ENCODE data around the gene SRP72. TPM values are rescaled to one million over a fixed set of nuclear protein-coding genes. Genes with fewer than 3 reads are reported as not detected.

SRP72 gene
- total RNA-seq, 1 donor from 2014 or later, result 103 TPM

DNA sequence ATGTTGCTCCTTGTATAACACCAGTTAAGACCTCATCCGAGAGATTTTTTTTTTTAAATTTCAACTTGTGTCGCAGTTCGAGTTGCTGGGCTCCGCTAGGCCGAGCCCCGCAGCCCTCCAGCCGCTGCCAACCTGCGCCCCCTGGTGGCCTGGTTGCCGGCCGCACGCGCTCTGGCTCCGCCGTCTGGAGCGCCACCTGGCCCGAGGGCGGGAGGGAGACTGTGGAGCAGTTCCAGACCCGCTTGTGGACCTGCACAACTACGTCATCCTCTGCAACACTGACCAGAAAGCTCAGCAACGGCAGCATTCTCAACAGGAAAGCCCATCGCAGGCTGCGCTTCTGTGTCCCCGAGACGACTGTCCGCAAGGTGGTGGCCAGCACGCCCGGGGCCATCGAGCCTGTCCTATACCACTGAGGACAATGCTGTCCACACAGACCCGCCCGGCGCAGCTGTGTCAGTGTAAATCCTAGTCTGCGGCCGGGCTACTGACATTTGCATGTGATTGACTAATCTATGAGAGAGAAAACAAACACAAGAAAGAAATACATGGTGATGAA is 77.2 kb downstream of the SRP72 start:
- no peak for DNase-seq (ENCODE audit: low spot score)
- no peaks in the 10 kb centered on the region for H3K9me3 Mint-ChIP-seq (ENCODE audit: low read depth)
- no peak overlapping the region for H3K27ac Mint-ChIP-seq (ENCODE audit: unreplicated experiment)
- TF ChIP-seq CTCF (IDR thresholded peaks at IDR 0.05), result peak; percentile 100
- peaks cover 26% of the 10 kb centered on the region for H3K27me3 Mint-ChIP-seq (ENCODE audit: low read depth)
- H3K4me3 Mint-ChIP-seq (ENCODE audit: unreplicated experiment), result peak overlapping the region; percentile 73
- peaks cover 11% of the 10 kb centered on the region for H3K4me1 Mint-ChIP-seq (ENCODE audit: low read depth)
- H3K36me3 Mint-ChIP-seq (ENCODE audit: low read depth), result peaks cover 1% of the 10 kb centered on the region

- no peak for DNase-seq (ENCODE audit: low spot score)
- Mint-ChIP-seq H3K9me3 (ENCODE audit: low read depth) (peaks cover 9% of the 10 kb centered on the region), H3K4me1 (ENCODE audit: low read depth) (no peaks in the 10 kb centered on the region), H3K36me3 (ENCODE audit: low read depth) (no peaks in the 10 kb centered on the region), H3K27ac (ENCODE audit: unreplicated experiment) (no peak overlapping the region), H3K4me3 (ENCODE audit: unreplicated experiment) (no peak overlapping the region), H3K27me3 (ENCODE audit: low read depth) (peaks cover 32% of the 10 kb centered on the region)
- no peak for TF ChIP-seq CTCF (IDR thresholded peaks at IDR 0.05)
These were observed 83.2 kb downstream of the SRP72 start for GRCh38 chr4:56550642-56551041.

DNA sequence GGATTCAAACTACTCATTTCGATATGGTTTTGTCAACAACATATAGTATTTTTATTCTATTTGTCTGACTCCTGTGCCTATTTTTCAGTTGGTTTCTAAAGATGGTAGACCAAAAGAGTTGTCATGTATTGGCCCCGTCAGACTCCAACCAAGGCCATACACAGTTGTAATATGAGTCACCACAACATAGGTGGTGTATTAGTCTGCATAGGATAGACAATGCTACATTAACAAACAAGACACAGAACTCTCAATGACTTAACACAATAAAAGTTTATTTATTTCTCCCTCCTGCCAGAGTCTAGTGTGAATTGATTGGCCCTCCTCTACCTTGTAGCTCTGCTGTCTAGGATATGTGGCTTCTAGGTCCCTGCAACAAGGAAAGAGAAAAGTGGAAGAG is 84.1 kb downstream of the SRP72 start:
- no peak for TF ChIP-seq CTCF (IDR thresholded peaks at IDR 0.05)
- DNase-seq (ENCODE audit: low spot score), result no peak
- Mint-ChIP-seq H3K36me3 (ENCODE audit: low read depth) (peaks cover 1% of the 10 kb centered on the region), H3K4me3 (ENCODE audit: unreplicated experiment) (no peak overlapping the region), H3K27ac (ENCODE audit: unreplicated experiment) (no peak overlapping the region), H3K27me3 (ENCODE audit: low read depth) (peaks cover 36% of the 10 kb centered on the region), H3K9me3 (ENCODE audit: low read depth) (peaks cover 15% of the 10 kb centered on the region), H3K4me1 (ENCODE audit: low read depth) (no peaks in the 10 kb centered on the region)

DNA sequence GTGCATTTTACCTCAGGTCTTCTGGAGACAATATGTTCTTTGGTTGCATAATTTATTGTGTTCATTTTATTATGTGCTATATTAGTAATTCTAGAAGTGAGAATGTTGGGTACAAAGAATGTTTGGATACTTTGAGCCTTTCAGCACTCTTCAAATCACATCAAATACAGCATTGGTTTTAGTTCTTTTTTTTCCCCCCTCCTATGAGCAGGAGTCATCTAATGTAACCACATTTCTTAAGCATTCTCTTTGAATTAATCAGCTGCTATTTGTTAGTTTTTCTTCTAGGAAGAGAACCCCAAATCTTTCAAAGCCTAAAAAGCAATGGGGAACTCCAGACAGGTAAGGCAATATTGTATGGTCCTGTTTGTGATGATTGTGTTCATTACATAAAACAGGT is 84.9 kb downstream of the SRP72 start:
- no peak for DNase-seq (ENCODE audit: low spot score)
- H3K4me3 Mint-ChIP-seq (ENCODE audit: unreplicated experiment), result no peak overlapping the region
- H3K4me1 Mint-ChIP-seq (ENCODE audit: low read depth), result no peaks in the 10 kb centered on the region
- no peak for TF ChIP-seq CTCF (IDR thresholded peaks at IDR 0.05)
- H3K27ac Mint-ChIP-seq (ENCODE audit: unreplicated experiment), result no peak overlapping the region
- H3K36me3 Mint-ChIP-seq (ENCODE audit: low read depth), result peaks cover 1% of the 10 kb centered on the region
- H3K9me3 Mint-ChIP-seq (ENCODE audit: low read depth), result peaks cover 15% of the 10 kb centered on the region
- H3K27me3 Mint-ChIP-seq (ENCODE audit: low read depth), result peaks cover 32% of the 10 kb centered on the region

Other genes starting within 250 kb of the SRP72 start
- 6.9 to 10.5 TPM (median 7.9 TPM) in 3 replicates for gene AASDH, start 80.1 kb upstream of the SRP72 start, total RNA-seq
- 12.2 to 13.0 TPM (median 12.8 TPM) in 3 replicates for gene PPAT, start 32.0 kb upstream of the SRP72 start, total RNA-seq
- gene PAICS, start 31.4 kb upstream of the SRP72 start, total RNA-seq, result 53.9 to 80.7 TPM (median 55.0 TPM) in 3 replicates
- gene ARL9, start 38.2 kb downstream of the SRP72 start, total RNA-seq, result 0.26 to 0.57 TPM (median 0.41 TPM) in 3 replicates
- gene HOPX, start 213.7 kb downstream of the SRP72 start, total RNA-seq, result 2.0 to 2.7 TPM in 2 of 3 replicates, not detected in the other